Lung (tissue), 12 donors: ENCODE measurements around the gene GP1BA. TPM values are rescaled to one million over a fixed set of nuclear protein-coding genes. Genes with fewer than 3 reads are reported as not detected.

Experiments used
- ATAC-seq: fragments of 200-7000 bp; cut with Tn5 transposase; one replicate; pipeline ENCODE4 v1.9.1; 2020; ENCODE audit warnings: moderate number of reproducible peaks; ENCODE audit not compliant: insufficient read depth, low FRiP score
- DNase-seq, 3 donors: peaks; one replicate each; pipeline ENCODE4 v3.0.0-alpha.2; 2013 to 2017
- H3K27ac ChIP-seq, 2 donors: one replicate each; pipeline ENCODE4 v1.5.1; 2013; ENCODE audit warnings: mild to moderate bottlenecking in 2 of 2, moderate library complexity in 2 of 2, control low read depth in 1 of 2, inconsistent platforms in 1 of 2, low read depth in 1 of 2, low read length in 1 of 2
- H3K27me3 ChIP-seq, 3 donors: one replicate each; pipeline ENCODE4 v1.5.1; 2013; ENCODE audit warnings: low read length in 2 of 3; ENCODE audit not compliant: control insufficient read depth in 3 of 3, insufficient read depth in 3 of 3
- H3K36me3 ChIP-seq, 4 donors: one replicate each; pipeline ENCODE4 v1.5.1; 2013; ENCODE audit warnings: low read length in 4 of 4, mild to moderate bottlenecking in 1 of 4, moderate library complexity in 1 of 4; ENCODE audit not compliant: control insufficient read depth in 4 of 4, insufficient read depth in 4 of 4
- H3K4me1 ChIP-seq, 5 donors: one replicate each; pipeline ENCODE4 v1.5.1; 2013; ENCODE audit warnings: low read length in 5 of 5, mild to moderate bottlenecking in 2 of 5, moderate library complexity in 1 of 5; ENCODE audit not compliant: control insufficient read depth in 5 of 5, insufficient read depth in 5 of 5
- H3K4me3 ChIP-seq: one replicate; pipeline ENCODE4 v1.5.1; 2013; ENCODE audit warnings: mild to moderate bottlenecking, control low read depth, moderate library complexity
- H3K9ac ChIP-seq, 2 donors: one replicate each; pipeline ENCODE4 v1.5.1; 2013; ENCODE audit warnings: low read length in 2 of 2, control low read depth in 1 of 2; ENCODE audit not compliant: insufficient read depth in 1 of 2
- H3K9me3 ChIP-seq, 4 donors: one replicate each; pipeline ENCODE4 v1.5.1; 2013; ENCODE audit warnings: low read length in 3 of 4, mild to moderate bottlenecking in 1 of 4, moderate library complexity in 1 of 4; ENCODE audit not compliant: control insufficient read depth in 4 of 4, insufficient read depth in 3 of 4
- CTCF ChIP-seq: IDR thresholded peaks from 2 replicates; pipeline ENCODE4 v1.5.1; 2012; ENCODE audit warnings: mild to moderate bottlenecking; ENCODE audit errors: control extremely low read depth, extremely low read depth
- WGBS, 2 donors: extraction: QIAGEN DNeasy Blood & Tissue Kit; methylation state at CpG; one replicate each; pipeline ENCODE4 v1.1.7; 2013; 5-methylcytosine and 5-hydroxymethylcytosine counted together
- polyA plus RNA-seq, 2 donors: library from polyadenylated mRNA; stranded (reverse); fragments of 200-250 nt; gene quantifications; one replicate each; pipeline ENCODE4 v1.2.1, GENCODE V29; 2013
- total RNA-seq, 2 donors: library from RNA; depleted of rRNA in 1 of 2; stranded (reverse); fragments of >200 nt in 1 of 2; gene quantifications; one replicate each; pipeline ENCODE4 v1.2.1, GENCODE V29; 2014 to 2021
- donor health status: control.
- donor health status: control.
- donor health status: Bipolar disorder and iron deficiency.
- donor health status: healthy.
- donor health status: DM: yes; HTN: yes; CAD: no.

Gene GP1BA
- total and polyA plus RNA-seq, 4 donors, result 0.18 to 1.4 (median 0.60) TPM

- H3K4me3 ChIP-seq, result no peak overlapping the region
- DNase-seq (no peak), ATAC-seq (no peak)
- peaks cover 3 to 19% (median 11%) of the 10 kb centered on the region in 4 donors for H3K36me3 ChIP-seq
- no peaks in the 10 kb centered on the region for H3K9me3 ChIP-seq
- H3K27ac ChIP-seq, result no peak overlapping the region
- peaks cover 0 to 3% (median 0%) of the 10 kb centered on the region in 5 donors for H3K4me1 ChIP-seq
- no peaks in the 10 kb centered on the region for H3K27me3 ChIP-seq
- no peak for TF ChIP-seq CTCF
- 85 to 91% methylated on average over 3 of the region's 3 CpGs for WGBS, 2 donors
- H3K9ac ChIP-seq, result no peak overlapping the region
These were observed 26.0 kb downstream of the GP1BA start for GRCh38 chr17:4958102-4958501.

GRCh38 chr17:4959261-4959965 lies 27.3 kb downstream of the GP1BA start:
- no peaks in the 10 kb centered on the region for H3K4me1 ChIP-seq
- WGBS, 2 donors, result 93% methylated on average over 17 to 18 of the region's 18 CpGs
- no peak for ATAC-seq

GRCh38 chr17:4960279-4960922 lies 28.3 kb downstream of the GP1BA start:
- no peak overlapping the region for H3K9ac ChIP-seq
- H3K4me1 ChIP-seq, result peaks cover 0 to under 1% (median 0%) of the 10 kb centered on the region in 5 donors
- H3K27me3 ChIP-seq, result no peaks in the 10 kb centered on the region
- H3K27ac ChIP-seq, result no peak overlapping the region
- DNase-seq, result no peak
- H3K9me3 ChIP-seq, result no peaks in the 10 kb centered on the region
- no peak for TF ChIP-seq CTCF
- no peak for ATAC-seq
- no peak overlapping the region for H3K4me3 ChIP-seq
- WGBS, 2 donors, result 89 to 91% methylated on average over 9 of the region's 9 CpGs
- peaks cover 3 to 19% (median 15%) of the 10 kb centered on the region in 4 donors for H3K36me3 ChIP-seq

More at GRCh38 chr17:4959261-4959965, 27.3 kb downstream of the GP1BA start:
- H3K27ac ChIP-seq, result no peak overlapping the region
- no peaks in the 10 kb centered on the region for H3K27me3 ChIP-seq
- no peaks in the 10 kb centered on the region for H3K9me3 ChIP-seq
- peaks cover 3 to 19% (median 11%) of the 10 kb centered on the region in 4 donors for H3K36me3 ChIP-seq
- H3K9ac ChIP-seq, result no peak overlapping the region
- DNase-seq, result no peak
- no peak for TF ChIP-seq CTCF
- H3K4me3 ChIP-seq, result no peak overlapping the region
